Activated naive CD8-positive, alpha-beta T cell (primary cell): ENCODE data around the gene HSPBP1.
A peak's percentile ranks its signal among the peaks of the same experiment; 100 is the strongest.

ENCODE experiments used
- H3K27ac Mint-ChIP-seq: one replicate; pipeline ENCODE4 v1.8.0; 2021; ENCODE audit warnings: mixed read lengths
- H3K27me3 Mint-ChIP-seq: one replicate; pipeline ENCODE4 v1.8.0; 2021; ENCODE audit warnings: mixed read lengths
- H3K36me3 Mint-ChIP-seq: one replicate; pipeline ENCODE4 v1.8.0; 2021; ENCODE audit warnings: mixed read lengths
- H3K4me1 Mint-ChIP-seq: one replicate; pipeline ENCODE4 v1.8.0; 2021; ENCODE audit warnings: low read depth, mixed read lengths
- H3K4me3 Mint-ChIP-seq: one replicate; pipeline ENCODE4 v1.8.0; 2021; ENCODE audit warnings: mild to moderate bottlenecking, mixed read lengths
- H3K9me3 Mint-ChIP-seq: one replicate; pipeline ENCODE4 v1.8.0; 2021; ENCODE audit warnings: low read depth, mixed read lengths

HSPBP1 gene

GRCh38 chr19:55289117-55289796, 9.3 kb upstream of the HSPBP1 start:
- H3K4me3 Mint-ChIP-seq, result no peak overlapping the region
- H3K36me3 Mint-ChIP-seq, result no peaks in the 10 kb centered on the region
- no peaks in the 10 kb centered on the region for H3K9me3 Mint-ChIP-seq
- H3K27me3 Mint-ChIP-seq, result no peaks in the 10 kb centered on the region
- H3K27ac Mint-ChIP-seq, result no peak overlapping the region
- peaks cover 5% of the 10 kb centered on the region for H3K4me1 Mint-ChIP-seq

- Mint-ChIP-seq H3K36me3 (no peaks in the 10 kb centered on the region), H3K9me3 (no peaks in the 10 kb centered on the region), H3K4me3 (no peak overlapping the region), H3K27ac (no peak overlapping the region), H3K27me3 (no peaks in the 10 kb centered on the region), H3K4me1 (peaks cover 14% of the 10 kb centered on the region)
Observed at GRCh38 chr19:55287361-55288079, 7.6 kb upstream of the HSPBP1 start.

GRCh38 chr19:55285229-55285890, 5.5 kb upstream of the HSPBP1 start:
- H3K27me3 Mint-ChIP-seq, result no peaks in the 10 kb centered on the region
- no peaks in the 10 kb centered on the region for H3K36me3 Mint-ChIP-seq
- peaks cover 17% of the 10 kb centered on the region for H3K4me1 Mint-ChIP-seq
- H3K9me3 Mint-ChIP-seq, result no peaks in the 10 kb centered on the region
- peak overlapping the region; percentile 34 for H3K27ac Mint-ChIP-seq
- H3K4me3 Mint-ChIP-seq, result peak overlapping the region; percentile 13

GRCh38 chr19:55284405-55285058, 4.6 kb upstream of the HSPBP1 start:
- Mint-ChIP-seq H3K27ac (no peak overlapping the region), H3K27me3 (no peaks in the 10 kb centered on the region), H3K4me1 (peaks cover 24% of the 10 kb centered on the region), H3K36me3 (no peaks in the 10 kb centered on the region), H3K9me3 (no peaks in the 10 kb centered on the region), H3K4me3 (peak overlapping the region; percentile 13)

GRCh38 chr19:55283548-55284377, 3.9 kb upstream of the HSPBP1 start, which contains the start of gene BRSK1:
Gene BRSK1 (plus strand): TSS chr19:55283997. CDS start chr19:55284443, 446 bp downstream.
- Mint-ChIP-seq H3K27me3 (no peaks in the 10 kb centered on the region), H3K27ac (no peak within 1 kb of the TSS), H3K36me3 (no peaks in the 10 kb centered on the region), H3K4me3 (peak within 1 kb of the TSS; percentile 74), H3K9me3 (no peaks in the 10 kb centered on the region), H3K4me1 (peaks cover 25% of the 10 kb centered on the region)

GRCh38 chr19:55279340-55279739, 570 bp downstream of the HSPBP1 start:
- Mint-ChIP-seq H3K36me3 (peaks cover 2% of the 10 kb centered on the region), H3K4me1 (peaks cover 25% of the 10 kb centered on the region), H3K27me3 (no peaks in the 10 kb centered on the region), H3K9me3 (no peaks in the 10 kb centered on the region), H3K4me3 (peak overlapping the region; percentile 100), H3K27ac (peak overlapping the region; percentile 96)

GRCh38 chr19:55278391-55279135, 1.3 kb downstream of the HSPBP1 start:
- Mint-ChIP-seq H3K36me3 (peaks cover 2% of the 10 kb centered on the region), H3K4me1 (peaks cover 24% of the 10 kb centered on the region), H3K27me3 (no peaks in the 10 kb centered on the region), H3K9me3 (no peaks in the 10 kb centered on the region), H3K4me3 (peak overlapping the region; percentile 100), H3K27ac (no peak overlapping the region)

- no peak overlapping the region for H3K27ac Mint-ChIP-seq
- H3K27me3 Mint-ChIP-seq, result no peaks in the 10 kb centered on the region
- no peak overlapping the region for H3K4me3 Mint-ChIP-seq
- H3K36me3 Mint-ChIP-seq, result peaks cover 2% of the 10 kb centered on the region
- H3K4me1 Mint-ChIP-seq, result peaks cover 17% of the 10 kb centered on the region
- no peaks in the 10 kb centered on the region for H3K9me3 Mint-ChIP-seq
Observed at GRCh38 chr19:55277494-55277893, 2.4 kb downstream of the HSPBP1 start.

- Mint-ChIP-seq H3K9me3 (no peaks in the 10 kb centered on the region), H3K36me3 (peaks cover 7% of the 10 kb centered on the region), H3K27me3 (no peaks in the 10 kb centered on the region), H3K4me3 (no peak overlapping the region), H3K4me1 (peaks cover 17% of the 10 kb centered on the region), H3K27ac (no peak overlapping the region)
Observed at GRCh38 chr19:55276720-55277430, 3.0 kb downstream of the HSPBP1 start.

- H3K27ac Mint-ChIP-seq, result no peak overlapping the region
- no peak overlapping the region for H3K4me3 Mint-ChIP-seq
- peaks cover 14% of the 10 kb centered on the region for H3K4me1 Mint-ChIP-seq
- no peaks in the 10 kb centered on the region for H3K27me3 Mint-ChIP-seq
- H3K9me3 Mint-ChIP-seq, result no peaks in the 10 kb centered on the region
- H3K36me3 Mint-ChIP-seq, result peaks cover 9% of the 10 kb centered on the region
Observed at GRCh38 chr19:55275851-55276719, 3.8 kb downstream of the HSPBP1 start.

- Mint-ChIP-seq H3K27me3 (no peaks in the 10 kb centered on the region), H3K27ac (no peak overlapping the region), H3K4me3 (no peak overlapping the region), H3K9me3 (no peaks in the 10 kb centered on the region), H3K36me3 (peaks cover 12% of the 10 kb centered on the region), H3K4me1 (peaks cover 1% of the 10 kb centered on the region)
Observed at GRCh38 chr19:55273978-55274707, 5.8 kb downstream of the HSPBP1 start.

GRCh38 chr19:55272142-55272541, 7.8 kb downstream of the HSPBP1 start:
- H3K4me3 Mint-ChIP-seq, result no peak overlapping the region
- no peaks in the 10 kb centered on the region for H3K4me1 Mint-ChIP-seq
- H3K9me3 Mint-ChIP-seq, result no peaks in the 10 kb centered on the region
- peaks cover 12% of the 10 kb centered on the region for H3K36me3 Mint-ChIP-seq
- no peaks in the 10 kb centered on the region for H3K27me3 Mint-ChIP-seq
- no peak overlapping the region for H3K27ac Mint-ChIP-seq
